ENCODE data around the gene TMEM37. TPM values are rescaled to one million over a fixed set of nuclear protein-coding genes. Genes with fewer than 3 reads are reported as not detected.

Gene TMEM37
- polyA plus RNA-seq, 3 donors, result 49.4 to 71.8 (median 66.1) TPM

Other genes with a start within 250 kb of the TMEM37 start
- gene STEAP3, start 208.0 kb upstream of the TMEM37 start, polyA plus RNA-seq (ENCODE audit: insufficient read length in 3 of 3), result 1 to 10 TPM; 1.4 to 1.6 (median 1.5) TPM
- 10 to 100 TPM; 17.1 to 20.2 (median 17.7) TPM for gene C2orf76, start 65.0 kb upstream of the TMEM37 start, polyA plus RNA-seq (ENCODE audit: insufficient read length in 3 of 3)
- 100 to 1,000 TPM; 239 to 289 (median 245) TPM for gene DBI, start 64.9 kb upstream of the TMEM37 start, polyA plus RNA-seq (ENCODE audit: insufficient read length in 3 of 3)
- gene SCTR, start 92.6 kb downstream of the TMEM37 start, polyA plus RNA-seq (ENCODE audit: insufficient read length in 3 of 3), result 10 to 100 TPM in 2 of 3 donors, 1 to 10 TPM in 1; 8.2 to 21.3 (median 21.2) TPM
- gene CFAP221, start 112.6 kb downstream of the TMEM37 start, polyA plus RNA-seq (ENCODE audit: insufficient read length in 3 of 3), result 10 to 100 TPM; 18.5 to 35.1 (median 30.2) TPM
- gene TMEM177, start 247.3 kb downstream of the TMEM37 start, polyA plus RNA-seq (ENCODE audit: insufficient read length in 3 of 3), result 10 to 100 TPM; 20.1 to 23.5 (median 20.6) TPM

All from renal pelvis (tissue), 3 donors.